ENCODE data around the gene CIDEA.

CIDEA gene

GRCh38 chr18:12295389-12296086, 41.4 kb downstream of the CIDEA start:
- no peak overlapping the region for H3K27ac ChIP-seq (ENCODE audit: low read length)

GRCh38 chr18:12296087-12296403, 41.9 kb downstream of the CIDEA start:
- Histone ChIP-seq H2AFZ (ENCODE audit: low read length) (no peak overlapping the region), H4K20me1 (ENCODE audit: insufficient read depth, low read length) (no peaks in the 10 kb centered on the region), H3K9me3 (replicated peaks; ENCODE audit: insufficient read depth, low read length) (no peaks in the 10 kb centered on the region), H3K4me1 (ENCODE audit: low read length) (no peaks in the 10 kb centered on the region), H3K4me3 (ENCODE audit: low read length) (no peak overlapping the region), H3K36me3 (replicated peaks; ENCODE audit: insufficient read depth, low read length) (no peaks in the 10 kb centered on the region), H3K9ac (ENCODE audit: low read length) (no peak overlapping the region), H3K27me3 (replicated peaks; ENCODE audit: insufficient read depth, low read length) (no peaks in the 10 kb centered on the region), H3K4me2 (ENCODE audit: low read depth, low read length) (no peak overlapping the region), H3K79me2 (ENCODE audit: low read length) (no peaks in the 10 kb centered on the region), H3F3A (ENCODE audit: insufficient read depth, low read length) (no peaks in the 10 kb centered on the region), H3K27ac (ENCODE audit: low read length) (no peak overlapping the region), H3K9me2 (replicated peaks; ENCODE audit: insufficient read depth, low read length) (no peaks in the 10 kb centered on the region)
- no peak for TF ChIP-seq EZH2 (optimal IDR thresholded peaks at IDR 0.05; ENCODE audit: low read depth, low read length)
- no peak for TF ChIP-seq EZH2phosphoT487 (IDR thresholded peaks at IDR 0.05; ENCODE audit: low read length)
- no peak for TF ChIP-seq CTCF (IDR thresholded peaks at IDR 0.05; ENCODE audit: low read length)
- DNase-seq: no peak

More at GRCh38 chr18:12295389-12296086, 41.4 kb downstream of the CIDEA start:
- Histone ChIP-seq H3K79me2 (ENCODE audit: low read length) (no peaks in the 10 kb centered on the region), H4K20me1 (ENCODE audit: insufficient read depth, low read length) (no peaks in the 10 kb centered on the region), H2AFZ (ENCODE audit: low read length) (no peak overlapping the region), H3F3A (ENCODE audit: insufficient read depth, low read length) (no peaks in the 10 kb centered on the region), H3K9me3 (replicated peaks; ENCODE audit: insufficient read depth, low read length) (no peaks in the 10 kb centered on the region), H3K9me2 (replicated peaks; ENCODE audit: insufficient read depth, low read length) (no peaks in the 10 kb centered on the region), H3K4me1 (ENCODE audit: low read length) (no peaks in the 10 kb centered on the region), H3K36me3 (replicated peaks; ENCODE audit: insufficient read depth, low read length) (no peaks in the 10 kb centered on the region), H3K9ac (ENCODE audit: low read length) (no peak overlapping the region), H3K27me3 (replicated peaks; ENCODE audit: insufficient read depth, low read length) (no peaks in the 10 kb centered on the region), H3K4me2 (ENCODE audit: low read depth, low read length) (no peak overlapping the region), H3K4me3 (ENCODE audit: low read length) (no peak overlapping the region)
- no peak for DNase-seq
- TF ChIP-seq EZH2phosphoT487 (IDR thresholded peaks at IDR 0.05; ENCODE audit: low read length) (no peak), EZH2 (optimal IDR thresholded peaks at IDR 0.05; ENCODE audit: low read depth, low read length) (no peak), CTCF (IDR thresholded peaks at IDR 0.05; ENCODE audit: low read length) (no peak)

- H3K27me3 ChIP-seq (replicated peaks; ENCODE audit: insufficient read depth, low read length): no peaks in the 10 kb centered on the region
- no peak overlapping the region for H3K4me2 ChIP-seq (ENCODE audit: low read depth, low read length)
- H2AFZ ChIP-seq (ENCODE audit: low read length): no peak overlapping the region
- no peaks in the 10 kb centered on the region for H3K4me1 ChIP-seq (ENCODE audit: low read length)
- no peak overlapping the region for H3K9ac ChIP-seq (ENCODE audit: low read length)
- no peaks in the 10 kb centered on the region for H4K20me1 ChIP-seq (ENCODE audit: insufficient read depth, low read length)
- H3K4me3 ChIP-seq (ENCODE audit: low read length): no peak overlapping the region
- H3K36me3 ChIP-seq (replicated peaks; ENCODE audit: insufficient read depth, low read length): no peaks in the 10 kb centered on the region
- H3K9me2 ChIP-seq (replicated peaks; ENCODE audit: insufficient read depth, low read length): no peaks in the 10 kb centered on the region
- H3F3A ChIP-seq (ENCODE audit: insufficient read depth, low read length): no peaks in the 10 kb centered on the region
- DNase-seq: no peak
- H3K9me3 ChIP-seq (replicated peaks; ENCODE audit: insufficient read depth, low read length): no peaks in the 10 kb centered on the region
- no peaks in the 10 kb centered on the region for H3K79me2 ChIP-seq (ENCODE audit: low read length)
- no peak overlapping the region for H3K27ac ChIP-seq (ENCODE audit: low read length)
- no peak for TF ChIP-seq EZH2phosphoT487 (IDR thresholded peaks at IDR 0.05; ENCODE audit: low read length)
- TF ChIP-seq CTCF (IDR thresholded peaks at IDR 0.05; ENCODE audit: low read length): no peak
- TF ChIP-seq EZH2 (optimal IDR thresholded peaks at IDR 0.05; ENCODE audit: low read depth, low read length): no peak
Measured at GRCh38 chr18:12296457-12296856, 42.3 kb downstream of the CIDEA start.

Measured in MM.1S (cell line).